ENCODE measurements around the gene HMGB2.

Gene HMGB2

GRCh38 chr4:173362666-173363065, 28.5 kb upstream of the HMGB2 start:
- no peaks in the 10 kb centered on the region for H3K27me3 ChIP-seq (ENCODE audit: insufficient read depth, poor library complexity, severe bottlenecking)
- H3K4me3 ChIP-seq (replicated peaks; ENCODE audit: insufficient read depth, low read length), result no peak overlapping the region
- no peak for DNase-seq (ENCODE audit: low read depth in 1 of 2, low spot score in 1 of 2)
- no peak overlapping the region for H3K27ac ChIP-seq (replicated peaks)
- no peak for TF ChIP-seq REST (IDR thresholded peaks at IDR 0.05; ENCODE audit: insufficient replicate concordance, low read depth)
- no peak for TF ChIP-seq SPI1 (IDR thresholded peaks at IDR 0.05; ENCODE audit: borderline replicate concordance, low read depth)

GRCh38 chr4:173360587-173361221, 26.5 kb upstream of the HMGB2 start:
- H3K27me3 ChIP-seq (ENCODE audit: insufficient read depth, poor library complexity, severe bottlenecking), result no peaks in the 10 kb centered on the region
- H3K4me3 ChIP-seq (replicated peaks; ENCODE audit: insufficient read depth, low read length), result no peak overlapping the region
- DNase-seq (ENCODE audit: low read depth in 1 of 2, low spot score in 1 of 2), result no peak
- TF ChIP-seq CTCF (IDR thresholded peaks at IDR 0.05; ENCODE audit: insufficient read depth, low read length) (peak; percentile 1), GABPA (IDR thresholded peaks at IDR 0.05; ENCODE audit: low read depth) (no peak)
- H3K27ac ChIP-seq (replicated peaks), result no peak overlapping the region

GRCh38 chr4:173357939-173358338, 23.8 kb upstream of the HMGB2 start:
- TF ChIP-seq GABPA (IDR thresholded peaks at IDR 0.05; ENCODE audit: low read depth) (no peak), CTCF (IDR thresholded peaks at IDR 0.05; ENCODE audit: insufficient read depth, low read length) (no peak), REST (IDR thresholded peaks at IDR 0.05; ENCODE audit: insufficient replicate concordance, low read depth) (no peak), POLR2AphosphoS5 (IDR thresholded peaks at IDR 0.05; ENCODE audit: low read depth) (no peak), SPI1 (IDR thresholded peaks at IDR 0.05; ENCODE audit: borderline replicate concordance, low read depth) (no peak)
- DNase-seq (ENCODE audit: low read depth in 1 of 2, low spot score in 1 of 2), result no peak
- Histone ChIP-seq H3K4me3 (replicated peaks; ENCODE audit: insufficient read depth, low read length) (no peak overlapping the region), H3K27me3 (ENCODE audit: insufficient read depth, poor library complexity, severe bottlenecking) (no peaks in the 10 kb centered on the region), H3K27ac (replicated peaks) (no peak overlapping the region)

- Histone ChIP-seq H3K4me3 (replicated peaks; ENCODE audit: insufficient read depth, low read length) (no peak overlapping the region), H3K27me3 (ENCODE audit: insufficient read depth, poor library complexity, severe bottlenecking) (no peaks in the 10 kb centered on the region), H3K27ac (replicated peaks) (no peak overlapping the region)
- no peak for DNase-seq (ENCODE audit: low read depth in 1 of 2, low spot score in 1 of 2)
- TF ChIP-seq GABPA (IDR thresholded peaks at IDR 0.05; ENCODE audit: low read depth) (no peak), SPI1 (IDR thresholded peaks at IDR 0.05; ENCODE audit: borderline replicate concordance, low read depth) (no peak), CTCF (IDR thresholded peaks at IDR 0.05; ENCODE audit: insufficient read depth, low read length) (no peak), REST (IDR thresholded peaks at IDR 0.05; ENCODE audit: insufficient replicate concordance, low read depth) (no peak), POLR2AphosphoS5 (IDR thresholded peaks at IDR 0.05; ENCODE audit: low read depth) (no peak)
Measured at GRCh38 chr4:173347467-173347866, 13.3 kb upstream of the HMGB2 start.
